IPS-15b (cell line): ENCODE data around the gene SYT5.

Experiments
- H3K27me3 ChIP-seq: one replicate; pipeline ENCODE4 v1.6.1; 2013; ENCODE audit warnings: low read length; ENCODE audit not compliant: control insufficient read depth, insufficient read depth
- H3K36me3 ChIP-seq: one replicate; pipeline ENCODE4 v1.6.1; 2013; ENCODE audit warnings: low read length; ENCODE audit not compliant: control insufficient read depth, insufficient read depth
- H3K4me1 ChIP-seq: one replicate; pipeline ENCODE4 v1.6.1; 2013; ENCODE audit warnings: mild to moderate bottlenecking, low read length; ENCODE audit not compliant: control insufficient read depth, insufficient read depth
- H3K4me3 ChIP-seq: one replicate; pipeline ENCODE4 v1.5.1; 2013; ENCODE audit warnings: low read depth, low read length
- H3K9ac ChIP-seq: one replicate; pipeline ENCODE4 v1.6.1; 2013; ENCODE audit warnings: low read depth, mild to moderate bottlenecking, low read length
- H3K9me3 ChIP-seq: one replicate; pipeline ENCODE4 v1.6.1; 2013; ENCODE audit warnings: mild to moderate bottlenecking, low read length; ENCODE audit not compliant: control insufficient read depth, insufficient read depth

The SYT5 gene

DNA sequence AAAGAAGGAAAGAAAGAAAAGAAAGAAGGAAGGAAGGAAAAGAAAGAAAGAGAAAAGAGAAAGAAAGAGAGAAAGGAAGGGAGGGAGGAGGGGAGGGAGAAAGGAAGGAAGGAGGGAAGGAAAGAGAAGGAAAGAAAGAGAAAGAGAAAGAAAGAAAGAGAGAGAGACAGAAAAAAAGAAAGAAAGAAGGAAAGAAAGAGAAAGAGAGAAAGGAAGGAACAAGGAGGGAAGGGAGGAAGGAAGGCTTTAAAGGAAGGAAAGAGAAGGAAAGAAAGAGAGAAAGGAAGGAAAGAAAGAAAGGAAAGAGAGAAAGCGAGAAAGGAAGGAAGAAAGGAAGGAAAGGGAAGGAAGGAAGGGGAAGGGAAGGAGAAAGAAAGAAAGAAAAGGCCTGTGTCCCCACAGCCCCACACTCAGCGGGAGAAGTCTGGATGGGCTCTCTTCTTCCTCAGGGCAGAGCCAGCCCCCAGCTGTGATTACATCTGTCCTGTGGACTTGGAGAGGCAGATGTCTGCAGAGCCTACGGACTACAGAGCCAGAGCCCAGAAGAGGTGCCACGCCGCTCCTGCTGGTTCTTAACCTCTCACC, 19.6 kb upstream of the SYT5 start:
- no peak overlapping the region for H3K9ac ChIP-seq
- no peaks in the 10 kb centered on the region for H3K9me3 ChIP-seq
- H3K27me3 ChIP-seq, result no peaks in the 10 kb centered on the region
- no peaks in the 10 kb centered on the region for H3K36me3 ChIP-seq
- H3K4me1 ChIP-seq, result no peaks in the 10 kb centered on the region
- H3K4me3 ChIP-seq, result no peak overlapping the region

DNA sequence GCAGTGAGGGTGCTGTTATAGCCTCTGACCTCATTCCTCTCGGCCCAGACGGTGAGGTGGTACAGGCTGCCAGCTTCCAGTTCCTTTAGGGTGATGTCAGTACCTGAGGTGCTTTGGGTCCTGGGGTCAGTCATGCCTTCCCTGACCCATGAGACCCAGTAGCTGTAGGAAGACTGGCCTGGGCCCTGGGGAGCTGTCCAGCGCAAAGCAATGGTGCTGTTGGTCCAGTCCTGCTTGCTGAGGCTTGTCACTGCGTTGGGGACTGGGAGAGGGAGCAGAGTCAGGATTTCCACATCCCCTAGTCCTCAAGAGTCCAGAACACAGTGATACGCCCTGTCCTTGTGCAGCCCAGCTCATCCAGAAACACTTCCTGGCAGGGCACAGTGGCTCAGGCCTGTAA, 18.6 kb upstream of the SYT5 start:
- Histone ChIP-seq H3K4me3 (no peak overlapping the region), H3K9me3 (no peaks in the 10 kb centered on the region), H3K9ac (no peak overlapping the region), H3K36me3 (no peaks in the 10 kb centered on the region), H3K27me3 (no peaks in the 10 kb centered on the region), H3K4me1 (no peaks in the 10 kb centered on the region)

DNA sequence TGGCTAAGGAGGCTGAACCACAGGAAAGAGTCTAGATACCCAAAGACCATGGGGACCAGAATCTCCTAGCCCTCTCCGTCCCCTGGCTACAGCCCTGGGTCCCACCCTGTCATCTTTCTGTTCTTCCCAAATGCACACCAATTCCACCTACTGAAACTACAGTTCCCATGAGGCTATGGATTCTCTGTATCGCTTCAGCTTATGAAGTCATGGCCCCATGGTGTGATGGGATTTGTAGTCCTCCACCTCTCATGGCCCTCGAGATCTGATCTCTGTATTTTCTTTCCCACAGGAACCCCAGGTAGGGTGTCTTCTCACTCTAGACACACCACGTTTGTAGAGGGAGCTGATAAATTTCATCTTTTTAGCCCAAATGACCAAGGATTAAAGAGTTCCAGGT, 17.4 kb upstream of the SYT5 start:
- Histone ChIP-seq H3K4me3 (no peak overlapping the region), H3K27me3 (no peaks in the 10 kb centered on the region), H3K4me1 (no peaks in the 10 kb centered on the region), H3K9me3 (no peaks in the 10 kb centered on the region), H3K36me3 (no peaks in the 10 kb centered on the region), H3K9ac (no peak overlapping the region)

DNA sequence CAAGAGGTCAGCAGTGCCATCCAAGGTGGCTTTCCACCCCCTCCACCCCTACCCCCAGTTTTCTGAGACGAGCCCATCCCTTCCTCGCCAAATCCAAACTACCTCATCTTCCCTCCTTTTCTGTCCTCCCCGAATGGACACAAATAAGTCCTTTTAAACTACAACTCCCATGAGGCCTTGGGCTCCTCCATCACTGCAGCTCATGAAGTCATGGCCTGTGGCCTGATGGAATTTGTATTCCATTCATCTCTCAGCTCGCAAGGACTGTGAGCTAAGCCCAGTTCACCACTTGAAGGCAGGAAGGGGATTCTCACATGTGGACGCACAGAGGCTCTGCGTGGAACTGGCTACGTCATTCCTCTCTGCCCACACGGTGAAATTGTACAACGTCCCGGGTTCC, 16.7 kb upstream of the SYT5 start:
- H3K36me3 ChIP-seq, result no peaks in the 10 kb centered on the region
- H3K27me3 ChIP-seq, result no peaks in the 10 kb centered on the region
- no peak overlapping the region for H3K9ac ChIP-seq
- no peak overlapping the region for H3K4me3 ChIP-seq
- H3K9me3 ChIP-seq, result no peaks in the 10 kb centered on the region
- H3K4me1 ChIP-seq, result no peaks in the 10 kb centered on the region

DNA sequence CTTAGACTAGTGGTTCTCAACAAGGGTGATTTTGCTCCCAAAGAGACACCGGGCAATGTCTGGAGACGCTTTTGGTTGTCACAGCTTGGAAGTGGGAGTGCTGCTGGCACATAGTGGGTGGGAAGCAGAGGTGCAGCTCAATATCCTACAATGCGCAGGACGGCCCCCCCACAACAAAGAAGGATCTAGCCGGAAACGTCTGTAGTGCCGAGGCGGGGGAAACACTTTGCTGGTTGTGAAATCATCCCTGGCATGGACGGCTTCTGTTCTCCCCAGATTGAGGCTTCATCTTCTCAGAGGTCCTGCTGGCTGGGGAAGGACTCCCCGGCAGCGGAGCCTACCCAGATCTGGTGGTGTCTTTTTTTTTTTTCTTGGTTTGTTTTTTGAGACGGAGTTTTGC, 13.4 kb upstream of the SYT5 start:
- Histone ChIP-seq H3K36me3 (no peaks in the 10 kb centered on the region), H3K4me1 (no peaks in the 10 kb centered on the region), H3K27me3 (no peaks in the 10 kb centered on the region), H3K4me3 (no peak overlapping the region), H3K9ac (no peak overlapping the region), H3K9me3 (no peaks in the 10 kb centered on the region)

DNA sequence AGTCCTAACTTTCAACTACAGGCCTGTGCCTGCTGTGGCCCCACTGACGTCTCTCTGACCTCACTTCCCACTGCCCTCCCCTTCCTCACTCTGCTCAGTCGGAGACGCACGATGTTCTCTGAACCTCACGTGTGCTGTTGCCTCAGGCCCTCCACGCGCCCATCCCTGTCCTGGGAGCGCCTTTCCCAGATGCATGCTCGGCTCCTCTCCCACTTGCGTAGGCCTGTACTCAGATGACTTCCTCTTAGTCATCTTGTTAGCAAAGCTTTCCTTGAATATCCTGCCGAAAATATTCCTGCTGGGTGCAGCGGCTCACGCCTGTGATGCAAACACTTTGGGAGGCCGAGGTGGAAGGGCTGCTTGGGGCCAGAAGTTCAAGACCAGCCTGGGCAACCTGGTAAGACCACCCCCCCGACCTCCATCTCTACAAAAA, 9.3 kb upstream of the SYT5 start:
- Histone ChIP-seq H3K9ac (no peak overlapping the region), H3K4me1 (no peaks in the 10 kb centered on the region), H3K27me3 (peaks cover 2% of the 10 kb centered on the region), H3K9me3 (no peaks in the 10 kb centered on the region), H3K4me3 (no peak overlapping the region), H3K36me3 (no peaks in the 10 kb centered on the region)

DNA sequence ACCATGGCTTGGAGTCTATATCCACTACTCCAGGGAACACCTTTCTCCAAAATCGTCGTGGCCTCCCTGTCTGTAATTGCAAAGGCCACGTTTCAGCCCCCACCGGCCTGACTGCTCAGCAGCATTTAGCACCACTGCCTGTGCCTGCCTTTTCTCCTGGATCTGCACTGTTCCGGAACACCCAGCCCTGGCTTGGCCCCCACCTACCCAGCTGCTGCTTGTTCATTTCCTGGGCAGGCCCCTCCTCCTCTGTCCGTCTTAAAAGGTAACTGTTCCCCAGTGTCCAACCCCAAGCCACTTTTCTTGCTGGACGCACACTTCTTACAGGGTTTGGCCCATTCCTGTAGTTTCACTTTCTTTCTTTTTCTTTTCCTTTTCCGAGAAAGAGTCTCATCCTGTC, 8.5 kb upstream of the SYT5 start:
- Histone ChIP-seq H3K4me3 (no peak overlapping the region), H3K27me3 (peaks cover 2% of the 10 kb centered on the region), H3K36me3 (no peaks in the 10 kb centered on the region), H3K9ac (no peak overlapping the region), H3K4me1 (no peaks in the 10 kb centered on the region), H3K9me3 (no peaks in the 10 kb centered on the region)

DNA sequence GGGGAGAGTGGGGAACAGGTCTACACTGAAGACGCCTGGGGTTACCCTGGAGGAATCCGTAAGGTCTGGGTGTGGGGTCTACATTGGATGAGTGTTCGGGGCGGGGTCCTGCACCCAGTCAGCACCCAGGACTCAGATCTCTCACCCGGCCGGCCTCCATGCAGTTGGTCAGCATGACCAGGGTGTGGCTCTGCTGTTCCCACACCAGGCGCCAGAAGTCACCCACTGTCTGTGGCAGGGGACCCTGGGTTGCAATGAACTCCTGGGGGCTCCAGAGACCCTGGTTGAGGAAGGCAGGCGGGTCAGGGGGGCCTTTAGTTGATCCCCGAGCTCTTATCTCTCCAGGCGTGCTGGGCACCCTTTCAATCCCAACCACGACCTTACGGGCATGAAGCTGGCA, 6.0 kb upstream of the SYT5 start:
- peaks cover 13% of the 10 kb centered on the region for H3K27me3 ChIP-seq
- no peak overlapping the region for H3K4me3 ChIP-seq
- no peaks in the 10 kb centered on the region for H3K4me1 ChIP-seq
- no peaks in the 10 kb centered on the region for H3K9me3 ChIP-seq
- H3K36me3 ChIP-seq, result no peaks in the 10 kb centered on the region
- no peak overlapping the region for H3K9ac ChIP-seq

DNA sequence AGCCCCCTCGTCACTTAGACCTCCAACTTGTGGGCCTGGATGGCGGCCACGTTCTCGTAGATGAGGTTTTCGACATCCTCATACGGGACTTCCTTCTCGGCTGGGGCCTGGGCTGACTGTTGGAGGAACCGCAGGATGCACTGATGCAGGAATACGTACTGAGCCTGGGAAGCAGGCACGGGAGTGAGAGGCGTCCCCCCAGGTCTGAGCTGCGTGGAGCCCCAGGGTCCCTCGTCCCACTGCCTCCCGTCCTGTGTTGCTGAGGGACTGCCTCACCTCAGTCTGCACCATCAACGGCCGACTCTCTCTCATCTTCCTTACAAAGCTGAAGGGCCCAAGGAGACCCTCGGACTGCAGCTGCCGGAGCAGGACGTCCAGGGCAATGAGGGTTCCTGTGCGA, 1.7 kb upstream of the SYT5 start:
- peaks cover 23% of the 10 kb centered on the region for H3K27me3 ChIP-seq
- H3K4me3 ChIP-seq, result no peak overlapping the region
- no peak overlapping the region for H3K9ac ChIP-seq
- no peaks in the 10 kb centered on the region for H3K4me1 ChIP-seq
- H3K9me3 ChIP-seq, result no peaks in the 10 kb centered on the region
- H3K36me3 ChIP-seq, result no peaks in the 10 kb centered on the region

DNA sequence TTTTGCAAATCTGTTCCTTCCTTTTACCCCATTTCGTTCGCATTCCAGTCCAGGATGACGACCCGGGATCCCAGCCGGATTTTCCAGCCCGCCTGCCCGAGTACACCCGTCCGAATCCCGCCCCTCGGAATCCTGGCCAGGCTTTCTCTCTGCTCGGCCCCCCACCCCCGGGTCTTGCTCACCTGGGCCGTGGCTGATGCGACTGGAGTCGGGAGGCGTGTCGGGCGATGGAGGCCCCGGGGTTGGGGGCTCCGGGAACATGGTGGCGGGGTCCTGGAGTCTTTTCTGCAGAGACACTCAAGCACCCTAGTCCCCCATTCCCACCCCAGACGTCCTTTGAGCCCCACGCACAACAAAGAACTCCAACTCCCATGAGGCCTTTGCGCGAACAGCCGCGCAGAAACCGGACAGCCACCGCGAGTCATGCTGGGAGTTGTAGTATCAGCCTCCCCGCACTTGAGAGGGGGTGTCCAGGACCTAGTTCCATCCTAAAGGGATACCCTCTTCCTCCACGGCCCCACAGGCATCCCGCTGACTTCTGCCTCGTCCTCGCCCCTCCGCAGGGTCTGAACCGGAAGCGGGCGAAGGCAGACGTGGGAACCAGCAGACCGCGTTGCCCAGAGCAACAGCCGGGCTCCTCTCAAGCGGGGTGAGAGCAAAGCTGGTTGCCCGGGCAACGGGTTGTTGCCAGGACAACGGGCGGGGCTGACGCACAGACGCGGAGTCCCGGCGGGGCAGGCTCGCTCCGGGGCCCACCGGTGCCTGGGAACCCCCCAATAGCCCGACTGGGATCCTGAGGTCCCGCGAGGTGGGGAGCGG, 1.1 kb downstream of the SYT5 start:
- H3K4me3 ChIP-seq, result peak overlapping the region; percentile 80
- H3K4me1 ChIP-seq, result peaks cover 4% of the 10 kb centered on the region
- H3K36me3 ChIP-seq, result no peaks in the 10 kb centered on the region
- no peaks in the 10 kb centered on the region for H3K9me3 ChIP-seq
- H3K27me3 ChIP-seq, result peaks cover 39% of the 10 kb centered on the region
- H3K9ac ChIP-seq, result no peak overlapping the region

DNA sequence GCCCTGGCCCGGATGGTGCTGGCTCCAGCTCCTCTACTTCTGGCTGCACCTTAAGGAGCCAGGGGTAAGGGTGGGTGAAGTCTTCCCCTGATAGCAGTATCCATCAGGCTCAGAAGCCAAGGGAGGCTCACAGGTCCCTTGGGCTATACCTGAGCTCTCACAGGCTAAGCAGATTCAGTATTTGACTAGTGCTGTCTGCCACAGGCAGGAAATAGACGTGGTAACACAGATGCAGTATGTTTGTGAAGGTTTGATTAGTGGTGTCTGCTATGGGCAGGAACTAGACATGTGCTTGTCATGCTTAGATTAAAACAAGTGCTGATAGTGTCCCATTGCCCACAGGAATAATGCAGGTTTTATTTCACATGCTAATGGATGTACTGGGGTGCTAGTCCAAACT, 4.0 kb downstream of the SYT5 start:
- Histone ChIP-seq H3K4me3 (peak overlapping the region; percentile 73), H3K9me3 (no peaks in the 10 kb centered on the region), H3K27me3 (peaks cover 46% of the 10 kb centered on the region), H3K9ac (no peak overlapping the region), H3K36me3 (no peaks in the 10 kb centered on the region), H3K4me1 (peaks cover 7% of the 10 kb centered on the region)

DNA sequence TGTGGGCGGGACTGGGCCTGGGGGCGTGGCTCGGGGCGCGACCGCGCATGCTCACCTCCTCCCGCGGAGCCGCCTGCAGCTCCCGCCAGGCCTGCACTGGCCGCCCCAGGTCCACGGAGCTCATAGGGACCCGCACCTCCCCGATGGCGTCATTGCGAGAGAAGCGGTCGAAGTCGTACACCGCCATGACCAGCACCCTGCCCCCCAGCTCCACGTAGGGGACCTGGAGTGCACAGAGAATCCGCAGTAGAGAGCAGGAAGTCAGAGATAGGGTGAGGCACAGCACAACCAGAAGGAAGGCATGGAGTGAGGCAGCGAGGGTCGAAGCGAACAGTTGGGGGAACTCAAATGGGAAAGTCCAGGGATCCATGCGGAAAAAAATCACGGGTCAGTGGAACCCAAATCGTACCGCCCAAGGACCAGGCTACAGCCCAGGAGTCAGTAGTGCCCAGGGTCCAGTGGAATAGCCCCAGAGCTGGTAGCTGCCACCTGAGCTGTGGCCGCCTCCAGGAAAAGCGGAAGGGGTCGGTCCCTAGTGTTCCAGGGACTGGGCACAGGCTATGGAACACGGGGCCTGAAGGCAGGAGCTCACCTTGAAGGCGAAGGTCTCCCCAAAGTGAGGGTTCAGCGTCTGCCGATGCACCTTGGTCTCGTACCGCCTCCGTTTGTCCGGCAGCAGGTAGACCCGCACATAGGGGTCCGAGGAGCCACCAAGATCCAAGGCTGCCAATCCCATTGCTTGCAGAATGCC, 4.8 kb downstream of the SYT5 start:
- Histone ChIP-seq H3K4me1 (peaks cover 7% of the 10 kb centered on the region), H3K9ac (peak overlapping the region; percentile 37), H3K4me3 (peak overlapping the region; percentile 73), H3K9me3 (no peaks in the 10 kb centered on the region), H3K36me3 (no peaks in the 10 kb centered on the region), H3K27me3 (peaks cover 43% of the 10 kb centered on the region)
